Mesendoderm (in vitro differentiated cells): Measurements from ENCODE around the gene TMCC1.
A peak's percentile ranks its signal among the peaks of the same experiment; 100 is the strongest.
"Not testable (repeated sequence)": the region's sequence is repeated elsewhere in the genome, so short reads cannot be mapped to it uniquely, and the experiment has no call there.

ENCODE experiments used
- DNase-seq: peaks from one replicate; pipeline ENCODE4 v3.0.0; 2013
- H2AK5ac ChIP-seq: 2 replicates; pipeline ENCODE4 v1.6.1; 2013; ENCODE audit warnings: low read length, inconsistent platforms
- H2BK120ac ChIP-seq: 2 replicates; pipeline ENCODE4 v1.6.1; 2013; ENCODE audit warnings: low read depth, mild to moderate bottlenecking, low read length, moderate library complexity, mixed read lengths
- H2BK15ac ChIP-seq: replicated peaks from 2 replicates; pipeline ENCODE4 v1.6.1; 2013; ENCODE audit warnings: low read depth, mild to moderate bottlenecking, moderate library complexity
- H2BK5ac ChIP-seq: 2 replicates; pipeline ENCODE4 v1.6.1; 2013; ENCODE audit warnings: low read length, inconsistent platforms
- H3K18ac ChIP-seq: 2 replicates; pipeline ENCODE4 v1.6.1; 2013; ENCODE audit warnings: mild to moderate bottlenecking, low read length, mixed read lengths
- H3K23ac ChIP-seq: one replicate; pipeline ENCODE4 v1.6.1; 2013; ENCODE audit warnings: low read length
- H3K27ac ChIP-seq: 2 replicates; pipeline ENCODE4 v1.5.1; 2013; ENCODE audit warnings: low read depth, mild to moderate bottlenecking, inconsistent platforms, low read length, moderate library complexity
- H3K27me3 ChIP-seq: 2 replicates; pipeline ENCODE4 v1.6.1; 2013; ENCODE audit warnings: low read length, control low read depth, mild to moderate bottlenecking, inconsistent platforms; ENCODE audit not compliant: insufficient read depth, poor library complexity
- H3K36me3 ChIP-seq: 2 replicates; pipeline ENCODE4 v1.6.1; 2013; ENCODE audit warnings: low read length, inconsistent platforms; ENCODE audit not compliant: control insufficient read depth, insufficient read depth
- H3K4ac ChIP-seq: one replicate; pipeline ENCODE4 v1.6.1; 2013; ENCODE audit warnings: low read depth, mild to moderate bottlenecking, low read length, moderate library complexity
- H3K4me1 ChIP-seq: 2 replicates; pipeline ENCODE4 v1.6.1; 2013; ENCODE audit warnings: low read depth, low read length, inconsistent platforms; ENCODE audit not compliant: control insufficient read depth
- H3K4me2 ChIP-seq: 2 replicates; pipeline ENCODE4 v1.6.1; 2013; ENCODE audit warnings: low read length
- H3K4me3 ChIP-seq: 2 replicates; pipeline ENCODE4 v1.5.1; 2013; ENCODE audit warnings: mild to moderate bottlenecking, low read length
- H3K56ac ChIP-seq: one replicate; pipeline ENCODE4 v1.6.1; 2013; ENCODE audit warnings: low read length
- H3K79me1 ChIP-seq: 2 replicates; pipeline ENCODE4 v1.6.1; 2013; ENCODE audit warnings: low read length, inconsistent platforms
- H3K79me2 ChIP-seq: 2 replicates; pipeline ENCODE4 v1.6.1; 2013; ENCODE audit warnings: mild to moderate bottlenecking, low read length; ENCODE audit not compliant: control insufficient read depth, insufficient read depth
- H3K9ac ChIP-seq: 2 replicates; pipeline ENCODE4 v1.6.1; 2013; ENCODE audit warnings: low read length, inconsistent platforms
- H4K5ac ChIP-seq: one replicate; pipeline ENCODE4 v1.6.1; 2013; ENCODE audit warnings: low read length
- H4K8ac ChIP-seq: one replicate; pipeline ENCODE4 v1.6.1; 2013; ENCODE audit warnings: low read depth, mild to moderate bottlenecking, control low read depth, low read length, moderate library complexity
- WGBS: extraction: QIAGEN DNeasy Blood & Tissue Kit; methylation state at CpG from one replicate; pipeline ENCODE4 v1.1.7; 2013; ENCODE audit warnings: low lambda C conversion rate, missing lambda C conversion rate; ENCODE audit not compliant: insufficient coverage; ENCODE audit errors: extremely low coverage; 5-methylcytosine and 5-hydroxymethylcytosine counted together

The TMCC1 gene

DNA sequence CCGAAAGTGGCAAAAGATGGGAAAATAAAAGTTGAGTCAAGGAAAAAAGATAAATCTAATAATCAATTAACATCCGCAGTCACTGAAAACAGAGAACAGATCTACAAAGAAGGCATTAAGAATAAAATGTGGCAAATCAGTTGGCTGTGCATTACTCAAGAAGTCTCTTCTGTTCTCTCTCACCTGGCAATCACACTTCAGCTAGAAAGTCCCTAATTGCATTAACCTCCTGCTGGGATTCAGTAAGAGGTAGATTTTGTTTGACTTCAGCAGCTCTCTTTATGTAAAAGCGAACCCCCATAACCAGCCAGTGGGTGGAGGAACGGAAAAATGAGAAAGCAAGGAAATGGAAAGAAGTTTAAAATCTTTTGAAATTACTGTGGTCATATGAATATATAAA, 192.3 kb downstream of the TMCC1 start:
- H2BK15ac ChIP-seq, result no peak overlapping the region
- H2AK5ac ChIP-seq, result no peak overlapping the region
- H2BK5ac ChIP-seq, result no peak overlapping the region
- H3K56ac ChIP-seq, result no peak overlapping the region
- H3K4me1 ChIP-seq, result peaks cover 8% of the 10 kb centered on the region
- H3K23ac ChIP-seq, result no peak overlapping the region
- H3K4me2 ChIP-seq, result no peak overlapping the region
- no peak overlapping the region for H3K4me3 ChIP-seq
- no peaks in the 10 kb centered on the region for H3K79me1 ChIP-seq
- no peak overlapping the region for H2BK120ac ChIP-seq
- no CpG with 5 or more reads among the region's 4 CpGs for WGBS
- no peak overlapping the region for H3K9ac ChIP-seq
- H4K5ac ChIP-seq, result no peak overlapping the region
- H3K4ac ChIP-seq, result no peak overlapping the region
- peak; percentile 78 for DNase-seq
- no peak overlapping the region for H3K18ac ChIP-seq
- no peak overlapping the region for H4K8ac ChIP-seq
- no peak overlapping the region for H3K27ac ChIP-seq
- no peaks in the 10 kb centered on the region for H3K27me3 ChIP-seq
- no peaks in the 10 kb centered on the region for H3K36me3 ChIP-seq
- H3K79me2 ChIP-seq, result no peaks in the 10 kb centered on the region

DNA sequence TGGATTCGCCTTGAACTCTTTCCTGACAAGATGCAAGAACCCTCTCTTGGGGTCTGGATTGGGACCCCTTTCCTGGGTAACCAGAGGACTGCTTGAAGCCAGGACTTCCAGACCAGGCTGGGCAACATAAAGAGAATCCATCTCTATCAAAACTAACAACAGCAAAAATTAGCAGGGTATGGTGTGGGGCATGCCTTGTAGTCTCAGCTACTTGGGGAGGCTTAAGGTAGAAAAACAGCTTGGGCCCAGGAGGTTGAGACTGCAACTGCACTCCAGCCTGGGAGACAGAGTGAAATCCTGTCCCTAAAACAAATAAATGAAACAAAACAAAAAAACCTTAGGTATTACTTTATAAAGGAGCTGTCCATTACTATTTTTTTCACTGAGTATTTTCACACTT, 193.9 kb downstream of the TMCC1 start:
- H3K56ac ChIP-seq, result peak overlapping the region; percentile 62
- H4K8ac ChIP-seq, result no peak overlapping the region
- H2BK120ac ChIP-seq, result peak overlapping the region; percentile 78
- H3K79me1 ChIP-seq, result no peaks in the 10 kb centered on the region
- no peak overlapping the region for H3K4me3 ChIP-seq
- H4K5ac ChIP-seq, result no peak overlapping the region
- H3K9ac ChIP-seq, result peak overlapping the region; percentile 38
- H2BK15ac ChIP-seq, result no peak overlapping the region
- no peaks in the 10 kb centered on the region for H3K36me3 ChIP-seq
- no peak overlapping the region for H3K4ac ChIP-seq
- DNase-seq, result peak; percentile 58
- peaks cover 8% of the 10 kb centered on the region for H3K4me1 ChIP-seq
- WGBS, result no CpG with 5 or more reads among the region's 1 CpG
- no peaks in the 10 kb centered on the region for H3K27me3 ChIP-seq
- H3K4me2 ChIP-seq, result no peak overlapping the region
- H2AK5ac ChIP-seq, result no peak overlapping the region
- no peaks in the 10 kb centered on the region for H3K79me2 ChIP-seq
- peak overlapping the region; percentile 94 for H3K18ac ChIP-seq
- H2BK5ac ChIP-seq, result peak overlapping the region; percentile 73
- H3K27ac ChIP-seq, result peak overlapping the region; percentile 62
- H3K23ac ChIP-seq, result no peak overlapping the region

DNA sequence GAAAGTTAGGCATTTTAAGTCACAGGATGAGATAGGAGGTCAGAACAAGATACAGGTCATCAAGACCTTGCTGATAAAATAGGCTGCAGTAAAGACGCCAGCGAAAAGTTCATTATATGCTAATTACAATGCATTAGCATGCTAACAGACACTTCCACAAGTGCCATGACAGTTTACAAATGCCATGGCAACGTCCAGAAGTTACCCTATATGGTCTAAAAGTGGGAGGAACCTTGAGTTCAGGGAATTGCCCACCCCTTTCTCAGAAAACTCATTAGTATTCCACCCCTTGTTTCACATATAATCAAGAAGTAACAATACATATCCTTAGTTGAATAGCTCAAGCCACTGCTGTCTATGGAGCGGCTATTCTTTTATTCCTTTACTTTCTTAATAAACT, 194.3 kb downstream of the TMCC1 start:
- Histone ChIP-seq H3K79me1 (no peaks in the 10 kb centered on the region), H3K27ac (peak overlapping the region; percentile 62), H3K18ac (peak overlapping the region; percentile 94), H3K4ac (no peak overlapping the region), H3K9ac (no peak overlapping the region), H2AK5ac (no peak overlapping the region), H2BK5ac (peak overlapping the region; percentile 73), H3K4me2 (no peak overlapping the region), H3K79me2 (no peaks in the 10 kb centered on the region), H4K8ac (no peak overlapping the region), H2BK15ac (no peak overlapping the region), H3K4me3 (no peak overlapping the region), H3K4me1 (peaks cover 8% of the 10 kb centered on the region), H3K27me3 (no peaks in the 10 kb centered on the region), H3K56ac (no peak overlapping the region), H2BK120ac (no peak overlapping the region), H4K5ac (no peak overlapping the region), H3K23ac (no peak overlapping the region), H3K36me3 (no peaks in the 10 kb centered on the region)
- DNase-seq, result peak; percentile 97
- no CpG with 5 or more reads among the region's 4 CpGs for WGBS

DNA sequence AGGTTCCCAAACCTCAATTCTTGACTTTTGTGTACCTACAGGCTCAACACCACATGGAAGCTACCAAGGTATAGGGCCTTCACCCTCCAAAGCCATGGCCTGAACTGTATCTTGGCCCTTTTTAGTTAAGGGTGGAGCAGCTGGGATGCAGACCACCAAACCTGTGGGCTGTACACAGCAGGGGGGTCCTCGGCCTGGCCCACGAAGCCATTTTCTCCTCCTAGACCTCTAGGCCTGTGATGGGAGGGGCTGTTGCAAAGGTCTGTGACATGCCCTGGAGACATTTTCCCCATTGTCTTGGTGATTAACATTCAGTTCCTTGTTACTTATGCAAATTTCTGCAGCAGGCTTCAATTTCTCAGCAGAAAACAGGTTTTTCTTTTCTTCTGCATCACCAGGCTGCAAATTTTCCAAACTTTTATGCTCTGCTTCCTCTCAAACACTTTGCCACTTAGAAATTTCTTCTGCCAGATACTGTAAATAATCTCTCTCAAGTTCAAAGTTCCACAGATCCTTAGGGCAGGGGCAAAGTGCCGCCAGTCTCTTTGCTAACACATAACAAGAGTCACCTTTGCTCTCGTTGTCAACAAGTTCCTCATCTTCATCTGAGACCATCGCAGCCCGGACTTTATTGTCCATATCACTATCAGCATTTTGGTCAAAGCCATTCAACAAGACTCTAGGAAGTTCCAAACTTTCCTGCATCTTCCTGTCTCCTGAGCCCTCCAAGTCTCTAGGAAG, 196.1 kb downstream of the TMCC1 start:
- no peak overlapping the region for H2BK15ac ChIP-seq
- no peak overlapping the region for H2BK120ac ChIP-seq
- peaks cover 5% of the 10 kb centered on the region for H3K4me1 ChIP-seq
- no peak overlapping the region for H3K4ac ChIP-seq
- no peak overlapping the region for H3K27ac ChIP-seq
- no peaks in the 10 kb centered on the region for H3K36me3 ChIP-seq
- no peak overlapping the region for H4K8ac ChIP-seq
- H3K56ac ChIP-seq, result no peak overlapping the region
- H3K79me1 ChIP-seq, result no peaks in the 10 kb centered on the region
- H2AK5ac ChIP-seq, result no peak overlapping the region
- H3K9ac ChIP-seq, result no peak overlapping the region
- H3K4me3 ChIP-seq, result no peak overlapping the region
- H3K18ac ChIP-seq, result no peak overlapping the region
- no peaks in the 10 kb centered on the region for H3K27me3 ChIP-seq
- H3K23ac ChIP-seq, result no peak overlapping the region
- WGBS, result no CpG with 5 or more reads among the region's 6 CpGs
- no peaks in the 10 kb centered on the region for H3K79me2 ChIP-seq
- peak; percentile 40 for DNase-seq
- no peak overlapping the region for H3K4me2 ChIP-seq
- no peak overlapping the region for H4K5ac ChIP-seq
- no peak overlapping the region for H2BK5ac ChIP-seq

DNA sequence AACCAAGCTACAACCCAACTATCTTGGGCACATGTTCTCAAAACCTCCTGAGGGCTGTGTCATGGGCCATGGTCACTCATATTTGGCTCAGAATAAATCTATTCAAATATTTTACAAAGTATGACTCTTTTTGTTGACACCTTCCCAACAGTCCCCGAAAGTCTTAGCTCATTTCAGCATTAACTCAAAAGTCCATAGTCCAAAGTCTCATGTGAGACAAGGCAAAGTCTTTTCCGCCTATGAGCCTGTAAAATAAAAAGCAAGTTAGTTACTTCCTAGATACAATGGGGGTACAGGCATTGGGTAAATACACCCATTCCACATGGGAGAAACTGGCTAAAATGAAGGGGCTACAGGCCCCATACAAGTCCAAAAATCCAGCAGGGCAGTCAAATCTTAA, 197.1 kb downstream of the TMCC1 start:
- not testable (repeated sequence) for H2BK5ac ChIP-seq, H3K4ac ChIP-seq, H3K36me3 ChIP-seq, H2BK15ac ChIP-seq, H3K27ac ChIP-seq, DNase-seq, H3K4me3 ChIP-seq, H3K27me3 ChIP-seq, H3K23ac ChIP-seq, H2BK120ac ChIP-seq, H2AK5ac ChIP-seq, H3K79me2 ChIP-seq, H3K4me2 ChIP-seq, H4K5ac ChIP-seq, H3K4me1 ChIP-seq, H3K56ac ChIP-seq, H3K9ac ChIP-seq, H3K18ac ChIP-seq, H4K8ac ChIP-seq, H3K79me1 ChIP-seq
- no CpG with 5 or more reads among the region's 2 CpGs for WGBS

DNA sequence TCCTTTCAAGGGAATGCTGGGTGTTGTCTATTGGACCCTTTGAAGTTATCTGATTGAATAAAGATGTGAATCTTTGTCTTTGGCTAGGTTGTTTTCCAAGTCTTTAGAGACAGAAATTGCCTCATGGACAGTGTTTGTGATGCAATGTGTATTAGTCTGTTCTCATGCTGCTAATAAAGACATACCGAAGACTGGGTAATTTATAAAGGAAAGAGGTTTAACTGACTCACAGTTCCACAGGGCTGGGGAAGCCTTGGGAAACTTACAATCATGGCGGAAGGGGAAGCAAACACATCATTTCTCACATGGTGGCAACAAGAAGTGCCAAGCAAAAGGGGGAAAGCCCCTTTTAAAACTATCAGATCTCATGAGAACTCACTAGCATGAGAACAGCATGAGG, 198.3 kb downstream of the TMCC1 start:
- Histone ChIP-seq H3K4me2 (no peak overlapping the region), H3K23ac (no peak overlapping the region), H3K56ac (no peak overlapping the region), H3K36me3 (no peaks in the 10 kb centered on the region), H2BK5ac (no peak overlapping the region), H3K4ac (no peak overlapping the region), H3K27me3 (no peaks in the 10 kb centered on the region), H2BK15ac (no peak overlapping the region), H3K79me2 (no peaks in the 10 kb centered on the region), H3K27ac (no peak overlapping the region), H3K9ac (no peak overlapping the region), H4K8ac (no peak overlapping the region), H3K4me1 (peaks cover 3% of the 10 kb centered on the region), H3K18ac (no peak overlapping the region), H2BK120ac (no peak overlapping the region), H2AK5ac (no peak overlapping the region), H3K79me1 (no peaks in the 10 kb centered on the region), H3K4me3 (no peak overlapping the region), H4K5ac (no peak overlapping the region)
- no peak for DNase-seq
- no CpG with 5 or more reads among the region's 2 CpGs for WGBS
